ENCODE measurements around the gene ZNF621.

GRCh38 chr3:40505599-40506462 lies 18.9 kb upstream of the ZNF621 start, which contains the start of gene ZNF620:
- TF ChIP-seq CTCF (conservative IDR thresholded peaks at IDR 0.05; ENCODE audit: low read length): no peak
- no peak for TF ChIP-seq EZH2phosphoT487 (IDR thresholded peaks at IDR 0.05; ENCODE audit: borderline replicate concordance, low read depth, low read length)
